Activated CD4-positive, alpha-beta memory T cell treated with anti-CD3 and anti-CD28 coated beads, Interleukin-2, amount 10 ng/mL, durations not matched to agents 7 days and 5 days (primary cell): ENCODE results near the gene CADPS2. TPM values are rescaled to one million over a fixed set of nuclear protein-coding genes. Genes with fewer than 3 reads are reported as not detected.

ENCODE experiments used
- CTCF ChIA-PET: fragments of 350-600 bp; sonication (Branson Sonifier 250); formaldehyde crosslinking; loops from one replicate; lab custom pipeline; 2021; ENCODE audit warnings: antibody characterized with exemption, inconsistent platforms; lab: Charles Lee
- POLR2A ChIA-PET: fragments of 350-600 bp; sonication (Branson Sonifier 250); formaldehyde crosslinking; loops from one replicate; lab custom pipeline; 2021; ENCODE audit warnings: antibody characterized with exemption; lab: Charles Lee
- DNase-seq: peaks from one replicate; pipeline ENCODE4 v3.0.0-alpha.2; 2020
- H3K27ac Mint-ChIP-seq: one replicate; pipeline ENCODE4 v1.8.0; 2021; ENCODE audit warnings: mild to moderate bottlenecking, mixed read lengths
- H3K27me3 Mint-ChIP-seq: one replicate; pipeline ENCODE4 v1.8.0; 2021; ENCODE audit warnings: mixed read lengths
- H3K36me3 Mint-ChIP-seq: one replicate; pipeline ENCODE4 v1.8.0; 2021; ENCODE audit warnings: low read depth, mixed read lengths
- H3K4me1 Mint-ChIP-seq: one replicate; pipeline ENCODE4 v1.8.0; 2021; ENCODE audit warnings: mixed read lengths
- H3K4me3 Mint-ChIP-seq: one replicate; pipeline ENCODE4 v1.8.0; 2021; ENCODE audit warnings: mild to moderate bottlenecking, mixed read lengths
- H3K9me3 Mint-ChIP-seq: one replicate; pipeline ENCODE4 v1.8.0; 2021; ENCODE audit warnings: mixed read lengths
- total RNA-seq, 2 experiments: library from RNA; stranded (reverse); gene quantifications; one replicate each; pipeline ENCODE4 v1.2.3, GENCODE V29; 2021

CADPS2 gene
- total RNA-seq, 2 experiments from 2014 or later, result not detected

- ChIA-PET CTCF (no interaction called here), POLR2A (no interaction called here)
- H3K9me3 Mint-ChIP-seq, result no peaks in the 10 kb centered on the region
- H3K4me3 Mint-ChIP-seq, result no peak overlapping the region
- no peaks in the 10 kb centered on the region for H3K4me1 Mint-ChIP-seq
- H3K27ac Mint-ChIP-seq, result no peak overlapping the region
- no peak for DNase-seq
- H3K27me3 Mint-ChIP-seq, result no peaks in the 10 kb centered on the region
- H3K36me3 Mint-ChIP-seq, result no peaks in the 10 kb centered on the region
Measured at GRCh38 chr7:122397381-122397780, 488.9 kb downstream of the CADPS2 start.

GRCh38 chr7:122394512-122394911 lies 491.7 kb downstream of the CADPS2 start:
- ChIA-PET CTCF (no interaction called here), POLR2A (no interaction called here)
- Mint-ChIP-seq H3K36me3 (no peaks in the 10 kb centered on the region), H3K27me3 (no peaks in the 10 kb centered on the region), H3K4me1 (no peaks in the 10 kb centered on the region), H3K27ac (no peak overlapping the region), H3K4me3 (no peak overlapping the region), H3K9me3 (peaks cover 3% of the 10 kb centered on the region)
- DNase-seq, result no peak

GRCh38 chr7:122384528-122384927 lies 501.7 kb downstream of the CADPS2 start:
- H3K36me3 Mint-ChIP-seq, result no peaks in the 10 kb centered on the region

GRCh38 chr7:122383934-122384333 lies 502.3 kb downstream of the CADPS2 start:
- no peaks in the 10 kb centered on the region for H3K27me3 Mint-ChIP-seq
- CTCF ChIA-PET, result no interaction called here
- no peak for DNase-seq
- H3K9me3 Mint-ChIP-seq, result peaks cover 3% of the 10 kb centered on the region
- H3K4me1 Mint-ChIP-seq, result no peaks in the 10 kb centered on the region
- no peak overlapping the region for H3K4me3 Mint-ChIP-seq
- POLR2A ChIA-PET, result no interaction called here
- H3K36me3 Mint-ChIP-seq, result no peaks in the 10 kb centered on the region
- no peak overlapping the region for H3K27ac Mint-ChIP-seq

More at GRCh38 chr7:122384528-122384927, 501.7 kb downstream of the CADPS2 start:
- no peaks in the 10 kb centered on the region for H3K4me1 Mint-ChIP-seq
- no peak overlapping the region for H3K4me3 Mint-ChIP-seq
- no peak overlapping the region for H3K27ac Mint-ChIP-seq
- POLR2A ChIA-PET, result no interaction called here
- DNase-seq, result no peak
- CTCF ChIA-PET, result no interaction called here
- H3K9me3 Mint-ChIP-seq, result peaks cover 3% of the 10 kb centered on the region
- H3K27me3 Mint-ChIP-seq, result no peaks in the 10 kb centered on the region

GRCh38 chr7:122380992-122381391 lies 505.3 kb downstream of the CADPS2 start:
- Mint-ChIP-seq H3K4me3 (no peak overlapping the region), H3K27ac (no peak overlapping the region), H3K9me3 (peaks cover 6% of the 10 kb centered on the region), H3K4me1 (no peaks in the 10 kb centered on the region), H3K36me3 (no peaks in the 10 kb centered on the region), H3K27me3 (no peaks in the 10 kb centered on the region)
- ChIA-PET CTCF (no interaction called here), POLR2A (no interaction called here)
- no peak for DNase-seq

- Mint-ChIP-seq H3K36me3 (no peaks in the 10 kb centered on the region), H3K27ac (no peak overlapping the region), H3K4me3 (no peak overlapping the region), H3K4me1 (no peaks in the 10 kb centered on the region), H3K9me3 (peaks cover 6% of the 10 kb centered on the region), H3K27me3 (no peaks in the 10 kb centered on the region)
- CTCF ChIA-PET, result no interaction called here
- DNase-seq, result no peak
- POLR2A ChIA-PET, result no interaction called here
Measured at GRCh38 chr7:122379491-122379890, 506.8 kb downstream of the CADPS2 start.

- Mint-ChIP-seq H3K36me3 (no peaks in the 10 kb centered on the region), H3K27me3 (no peaks in the 10 kb centered on the region), H3K27ac (no peak overlapping the region), H3K4me1 (no peaks in the 10 kb centered on the region), H3K4me3 (no peak overlapping the region), H3K9me3 (peaks cover 7% of the 10 kb centered on the region)
- no peak for DNase-seq
- ChIA-PET POLR2A (no interaction called here), CTCF (no interaction called here)
Measured at GRCh38 chr7:122369756-122370155, 516.5 kb downstream of the CADPS2 start.

- DNase-seq, result no peak
- peaks cover 5% of the 10 kb centered on the region for H3K9me3 Mint-ChIP-seq
- no peaks in the 10 kb centered on the region for H3K27me3 Mint-ChIP-seq
- H3K36me3 Mint-ChIP-seq, result no peaks in the 10 kb centered on the region
- ChIA-PET POLR2A (no interaction called here), CTCF (interaction anchor here (0.7 kb wide), 1 partner anchor 113 kb away, joined by 7 read pairs; no protein-coding TSS in a partner anchor)
- no peak overlapping the region for H3K27ac Mint-ChIP-seq
- H3K4me1 Mint-ChIP-seq, result no peaks in the 10 kb centered on the region
- H3K4me3 Mint-ChIP-seq, result no peak overlapping the region
Measured at GRCh38 chr7:122364761-122365280, 521.4 kb downstream of the CADPS2 start.

GRCh38 chr7:122363144-122363543 lies 523.1 kb downstream of the CADPS2 start:
- H3K9me3 Mint-ChIP-seq, result peaks cover 3% of the 10 kb centered on the region
- H3K4me3 Mint-ChIP-seq, result no peak overlapping the region
- CTCF ChIA-PET, result interaction anchor here (0.6 kb wide), 1 partner anchor 66 kb away, joined by 3 read pairs; no protein-coding TSS in a partner anchor
- no peak overlapping the region for H3K27ac Mint-ChIP-seq
- H3K36me3 Mint-ChIP-seq, result no peaks in the 10 kb centered on the region
- no peaks in the 10 kb centered on the region for H3K4me1 Mint-ChIP-seq
- POLR2A ChIA-PET, result no interaction called here
- no peak for DNase-seq
- H3K27me3 Mint-ChIP-seq, result no peaks in the 10 kb centered on the region

- Mint-ChIP-seq H3K27ac (no peak overlapping the region), H3K27me3 (no peaks in the 10 kb centered on the region), H3K9me3 (peaks cover 3% of the 10 kb centered on the region), H3K4me1 (no peaks in the 10 kb centered on the region), H3K36me3 (no peaks in the 10 kb centered on the region), H3K4me3 (no peak overlapping the region)
- POLR2A ChIA-PET, result no interaction called here
- no peak for DNase-seq
- CTCF ChIA-PET, result no interaction called here
Measured at GRCh38 chr7:122362473-122362872, 523.8 kb downstream of the CADPS2 start.

- no peaks in the 10 kb centered on the region for H3K9me3 Mint-ChIP-seq
- H3K27ac Mint-ChIP-seq, result no peak overlapping the region
- DNase-seq, result no peak
- no peaks in the 10 kb centered on the region for H3K4me1 Mint-ChIP-seq
- H3K4me3 Mint-ChIP-seq, result no peak overlapping the region
- H3K36me3 Mint-ChIP-seq, result no peaks in the 10 kb centered on the region
- ChIA-PET CTCF (no interaction called here), POLR2A (no interaction called here)
- no peaks in the 10 kb centered on the region for H3K27me3 Mint-ChIP-seq
Measured at GRCh38 chr7:122354656-122355055, 531.6 kb downstream of the CADPS2 start.

- Mint-ChIP-seq H3K27me3 (no peaks in the 10 kb centered on the region), H3K36me3 (no peaks in the 10 kb centered on the region)
Measured at GRCh38 chr7:122352454-122352853, 533.8 kb downstream of the CADPS2 start.

GRCh38 chr7:122350701-122351100 lies 535.6 kb downstream of the CADPS2 start:
- Mint-ChIP-seq H3K36me3 (no peaks in the 10 kb centered on the region), H3K9me3 (no peaks in the 10 kb centered on the region), H3K27me3 (no peaks in the 10 kb centered on the region), H3K4me3 (no peak overlapping the region), H3K4me1 (no peaks in the 10 kb centered on the region), H3K27ac (no peak overlapping the region)
- no peak for DNase-seq
- CTCF ChIA-PET, result no interaction called here
- POLR2A ChIA-PET, result no interaction called here

More at GRCh38 chr7:122352454-122352853, 533.8 kb downstream of the CADPS2 start:
- ChIA-PET POLR2A (no interaction called here), CTCF (no interaction called here)
- no peak overlapping the region for H3K27ac Mint-ChIP-seq
- no peaks in the 10 kb centered on the region for H3K4me1 Mint-ChIP-seq
- no peak overlapping the region for H3K4me3 Mint-ChIP-seq
- no peak for DNase-seq
- H3K9me3 Mint-ChIP-seq, result no peaks in the 10 kb centered on the region

- H3K9me3 Mint-ChIP-seq, result no peaks in the 10 kb centered on the region
- no peaks in the 10 kb centered on the region for H3K36me3 Mint-ChIP-seq
- H3K4me3 Mint-ChIP-seq, result no peak overlapping the region
- no peak for DNase-seq
- ChIA-PET POLR2A (no interaction called here), CTCF (no interaction called here)
- H3K27me3 Mint-ChIP-seq, result no peaks in the 10 kb centered on the region
- H3K27ac Mint-ChIP-seq, result no peak overlapping the region
- H3K4me1 Mint-ChIP-seq, result no peaks in the 10 kb centered on the region
Measured at GRCh38 chr7:122344303-122344620, 542.0 kb downstream of the CADPS2 start.
